Sigmoid colon (tissue), 7 donors: Measurements from ENCODE around the gene GRPEL1. TPM values are rescaled to one million over a fixed set of nuclear protein-coding genes. Genes with fewer than 3 reads are reported as not detected.

Source experiments
- DNase-seq: peaks from one replicate; pipeline ENCODE4 v3.0.0-alpha.2; 2019
- H3K27ac ChIP-seq, 4 donors: fragments of 200-600 bp; sonication (generic); one replicate each; pipeline ENCODE4 v1.5.1; 2016 to 2019; ENCODE audit warnings: mild to moderate bottlenecking in 1 of 4
- H3K27me3 ChIP-seq, 3 donors: fragments of 200-600 bp; sonication (generic); one replicate each; pipeline ENCODE4 v1.5.1; 2019; ENCODE audit warnings: mild to moderate bottlenecking in 1 of 3
- H3K36me3 ChIP-seq, 4 donors: fragments of 200-600 bp; sonication (generic); one replicate each; pipeline ENCODE4 v1.5.1; 2016 to 2019
- H3K4me1 ChIP-seq, 4 donors: fragments of 200-600 bp; sonication (generic); one replicate each; pipeline ENCODE4 v1.5.1; 2017 to 2019
- H3K4me3 ChIP-seq, 4 donors: fragments of 200-600 bp; sonication (generic); one replicate each; pipeline ENCODE4 v1.5.1; 2017 to 2019; ENCODE audit warnings: mild to moderate bottlenecking in 2 of 4, moderate library complexity in 1 of 4
- H3K9me3 ChIP-seq, 4 donors: fragments of 200-600 bp in 3 of 4; sonication (generic) in 3 of 4; one replicate each; pipeline versions ENCODE4 v1.5.1 to v1.6.1; 2013 to 2019
- EP300 ChIP-seq, 4 donors: sonication (generic); formaldehyde crosslinking; IDR thresholded peaks; one replicate each; pipeline ENCODE4 v1.6.1; 2017; ENCODE audit warnings: antibody characterized with exemption in 4 of 4
- POLR2A ChIP-seq, 2 donors: fragments of 450-650 bp; IDR thresholded peaks; one replicate each; pipeline ENCODE4 v1.6.1; 2016; ENCODE audit warnings: antibody characterized with exemption in 2 of 2, mild to moderate bottlenecking in 2 of 2, moderate library complexity in 2 of 2
- POLR2AphosphoS5 ChIP-seq, 4 donors: sonication (generic); formaldehyde crosslinking; IDR thresholded peaks; one replicate each; pipeline ENCODE4 v1.6.1; 2017; ENCODE audit warnings: antibody characterized with exemption in 4 of 4
- WGBS, 2 donors: extraction: QIAGEN DNeasy Blood & Tissue Kit; methylation state at CpG; one replicate each; pipeline ENCODE4 v1.1.7; 2013; 5-methylcytosine and 5-hydroxymethylcytosine counted together
- intact Hi-C: fragments of 100-400 bp; cut with DNase I; formaldehyde crosslinking; loops from one replicate; pipeline ENCODE4 v1.15.1; 2023
- polyA plus RNA-seq, 3 donors: library from polyadenylated mRNA; stranded (reverse); fragments of 200-250 nt; gene quantifications; one replicate each; pipeline ENCODE4 v1.2.3, GENCODE V29; 2013
- total RNA-seq, 4 donors: library from RNA; depleted of rRNA; stranded (reverse); fragments of >200 nt; gene quantifications; one replicate each; pipeline ENCODE4 v1.1.0, GENCODE V29; 2016
- TF ChIP-seq, protein P1 (sequence below), 4 experiments: fragments of 450-650 bp in 3 of 4; fragments of 200-600 bp in 1 of 4; IDR thresholded peaks; one replicate each; pipeline ENCODE4 v1.5.1; 2016 to 2019; ENCODE audit warnings: antibody characterized with exemption in 4 of 4, mild to moderate bottlenecking in 3 of 4, moderate library complexity in 2 of 4
- donor health status: healthy with polysubstance abuse.
- donor health status: Bipolar disorder and iron deficiency.
- donor health status: healthy.

Gene GRPEL1
- total and polyA plus RNA-seq, 7 donors = 7.5 to 34.7 (median 23.2) TPM

DNA sequence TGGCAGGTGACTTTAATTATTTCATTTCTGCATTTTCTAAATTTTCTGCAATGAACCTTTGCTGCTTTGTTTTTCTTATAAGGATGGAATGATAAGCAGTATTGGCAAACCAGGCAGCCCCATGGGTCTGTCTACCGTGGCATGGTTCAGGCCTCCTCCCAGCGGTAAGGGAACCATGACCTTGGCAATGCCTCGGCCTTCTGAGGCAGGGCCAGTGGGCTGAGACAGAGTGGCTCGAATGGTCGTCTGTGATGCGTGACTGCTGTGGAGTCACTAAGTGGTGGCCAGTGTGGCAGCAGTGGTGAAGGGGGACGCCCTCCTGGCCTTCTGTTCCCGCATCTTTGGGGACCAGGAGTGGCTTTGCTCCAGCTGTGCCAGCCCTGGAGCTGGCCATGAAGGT is 43.6 kb upstream of the GRPEL1 start:
- no peak for DNase-seq
- H3K4me1 ChIP-seq = no peaks in the 10 kb centered on the region
- H3K27me3 ChIP-seq = no peaks in the 10 kb centered on the region
- TF ChIP-seq POLR2AphosphoS5 (IDR thresholded peaks at IDR 0.05) (no peak), POLR2A (IDR thresholded peaks at IDR 0.05) (no peak), EP300 (IDR thresholded peaks at IDR 0.05) (no peak)
- TF ChIP-seq, protein P1, sequence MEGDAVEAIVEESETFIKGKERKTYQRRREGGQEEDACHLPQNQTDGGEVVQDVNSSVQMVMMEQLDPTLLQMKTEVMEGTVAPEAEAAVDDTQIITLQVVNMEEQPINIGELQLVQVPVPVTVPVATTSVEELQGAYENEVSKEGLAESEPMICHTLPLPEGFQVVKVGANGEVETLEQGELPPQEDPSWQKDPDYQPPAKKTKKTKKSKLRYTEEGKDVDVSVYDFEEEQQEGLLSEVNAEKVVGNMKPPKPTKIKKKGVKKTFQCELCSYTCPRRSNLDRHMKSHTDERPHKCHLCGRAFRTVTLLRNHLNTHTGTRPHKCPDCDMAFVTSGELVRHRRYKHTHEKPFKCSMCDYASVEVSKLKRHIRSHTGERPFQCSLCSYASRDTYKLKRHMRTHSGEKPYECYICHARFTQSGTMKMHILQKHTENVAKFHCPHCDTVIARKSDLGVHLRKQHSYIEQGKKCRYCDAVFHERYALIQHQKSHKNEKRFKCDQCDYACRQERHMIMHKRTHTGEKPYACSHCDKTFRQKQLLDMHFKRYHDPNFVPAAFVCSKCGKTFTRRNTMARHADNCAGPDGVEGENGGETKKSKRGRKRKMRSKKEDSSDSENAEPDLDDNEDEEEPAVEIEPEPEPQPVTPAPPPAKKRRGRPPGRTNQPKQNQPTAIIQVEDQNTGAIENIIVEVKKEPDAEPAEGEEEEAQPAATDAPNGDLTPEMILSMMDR (IDR thresholded peaks at IDR 0.05) = no peak
- WGBS, 2 donors = 93 to 94% methylated on average over 8 of the region's 8 CpGs
- no peaks in the 10 kb centered on the region for H3K36me3 ChIP-seq
- H3K4me3 ChIP-seq = no peak overlapping the region
- intact Hi-C loops = no loop called here
- no peaks in the 10 kb centered on the region for H3K9me3 ChIP-seq
- H3K27ac ChIP-seq = no peak overlapping the region

DNA sequence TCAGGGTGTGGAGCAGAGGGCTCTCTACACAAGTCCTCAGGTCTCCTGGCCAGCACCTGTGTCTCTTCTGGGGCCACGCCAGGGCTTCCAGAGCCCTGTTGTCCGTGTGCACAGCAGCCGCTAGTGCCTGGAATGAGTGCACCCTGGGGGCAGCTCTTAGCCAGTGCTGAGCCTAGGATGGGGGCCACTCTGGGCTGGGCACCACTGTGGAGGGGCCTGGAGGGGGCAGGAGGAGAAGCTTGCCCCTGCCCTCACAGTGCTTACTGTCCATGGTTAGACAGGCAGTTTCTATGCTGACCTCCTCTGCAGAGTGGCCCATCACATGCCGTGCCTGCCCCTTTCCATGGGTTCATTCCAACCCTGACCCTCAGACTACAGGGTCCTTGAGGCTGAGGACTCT is 42.7 kb upstream of the GRPEL1 start:
- no peaks in the 10 kb centered on the region for H3K9me3 ChIP-seq
- DNase-seq = no peak
- intact Hi-C loops = no loop called here
- H3K36me3 ChIP-seq = no peaks in the 10 kb centered on the region
- H3K4me3 ChIP-seq = no peak overlapping the region
- 82 to 93% methylated on average over 4 of the region's 4 CpGs for WGBS, 2 donors
- H3K4me1 ChIP-seq = no peaks in the 10 kb centered on the region
- no peaks in the 10 kb centered on the region for H3K27me3 ChIP-seq
- no peak overlapping the region for H3K27ac ChIP-seq
- TF ChIP-seq, protein P1 (IDR thresholded peaks at IDR 0.05) = no peak
- no peak for TF ChIP-seq EP300 (IDR thresholded peaks at IDR 0.05)
- no peak for TF ChIP-seq POLR2A (IDR thresholded peaks at IDR 0.05)
- TF ChIP-seq POLR2AphosphoS5 (IDR thresholded peaks at IDR 0.05) = no peak

DNA sequence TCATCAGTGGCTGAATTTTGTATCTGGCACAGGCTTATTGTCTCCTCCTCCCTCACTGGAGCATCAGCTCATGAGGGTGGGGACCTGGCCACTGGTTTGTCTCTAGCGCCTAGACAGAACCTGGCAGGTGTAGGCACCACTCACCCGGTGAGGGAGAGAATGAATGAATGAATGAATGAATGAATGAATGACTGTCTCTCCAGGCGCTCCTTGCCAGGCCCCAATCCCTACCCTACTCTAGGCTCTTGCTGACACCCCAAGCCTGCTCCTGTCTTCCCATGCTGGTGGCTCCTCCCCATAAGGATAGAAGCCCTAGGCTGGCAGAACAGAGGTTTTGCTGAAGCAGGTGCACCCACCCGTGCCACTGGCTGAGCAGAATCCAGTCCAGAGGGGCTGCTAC is 41.3 kb upstream of the GRPEL1 start:
- no peaks in the 10 kb centered on the region for H3K4me1 ChIP-seq
- DNase-seq = no peak
- no peaks in the 10 kb centered on the region for H3K9me3 ChIP-seq
- no peak overlapping the region for H3K4me3 ChIP-seq
- intact Hi-C loops = no loop called here
- H3K27ac ChIP-seq = no peak overlapping the region
- TF ChIP-seq, protein P1 (IDR thresholded peaks at IDR 0.05) = no peak
- H3K36me3 ChIP-seq = no peaks in the 10 kb centered on the region
- no peaks in the 10 kb centered on the region for H3K27me3 ChIP-seq
- whole genome bisulfite sequencing, 2 donors = 79 to 88% methylated on average over 4 of the region's 4 CpGs

DNA sequence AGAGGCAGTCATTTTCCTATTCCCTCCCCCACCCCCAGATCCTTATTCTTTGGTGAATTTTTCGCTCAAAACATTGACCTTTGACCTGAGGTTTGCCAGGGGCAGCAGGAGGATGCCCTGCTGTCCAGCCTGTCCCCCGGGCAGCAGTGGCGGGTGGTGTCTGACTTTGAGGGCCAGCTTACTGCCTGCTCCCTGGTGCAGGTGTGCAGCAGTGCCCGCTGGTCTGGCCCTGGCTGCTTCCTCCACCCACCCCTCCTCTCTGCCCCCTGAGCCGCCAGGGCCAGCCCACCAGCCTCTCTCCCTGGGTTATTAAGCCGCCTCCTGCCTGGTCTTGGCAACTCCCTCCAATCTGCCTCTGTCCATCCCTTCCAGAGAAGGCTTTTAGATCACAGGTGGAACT is 40.8 kb upstream of the GRPEL1 start:
- TF ChIP-seq EP300 (IDR thresholded peaks at IDR 0.05) = no peak
- TF ChIP-seq, protein P1 (IDR thresholded peaks at IDR 0.05) = no peak
- TF ChIP-seq POLR2A (IDR thresholded peaks at IDR 0.05) = no peak
- 85 to 88% methylated on average over 6 of the region's 6 CpGs for WGBS, 2 donors

DNA sequence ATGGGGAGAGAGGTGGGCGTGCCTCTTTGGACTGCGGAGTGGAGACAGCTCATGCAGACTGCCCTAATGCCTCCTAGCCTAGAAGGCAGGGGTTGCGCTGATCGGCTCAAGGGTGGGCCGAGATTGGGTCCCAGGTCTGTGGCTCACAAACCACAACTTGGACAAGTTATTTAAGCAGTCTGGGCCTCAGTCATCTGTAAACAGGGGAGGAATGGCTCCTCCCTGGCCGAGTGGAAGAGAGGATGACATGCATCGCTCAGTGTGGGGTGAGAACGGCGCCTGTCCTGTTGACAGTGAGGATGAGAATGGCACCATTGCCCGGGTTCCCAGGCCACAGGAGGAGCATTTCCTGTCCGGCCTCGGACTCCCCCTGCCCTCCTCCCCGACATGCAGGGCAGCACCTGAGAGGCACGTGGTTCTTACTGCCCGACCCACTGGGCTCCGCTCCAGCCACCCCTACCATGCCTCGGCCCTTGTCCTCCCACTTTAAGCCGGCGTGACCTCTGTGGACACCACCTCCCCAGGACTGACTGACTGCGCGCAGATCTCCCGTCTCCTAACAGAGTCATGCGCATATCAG is 40.3 kb upstream of the GRPEL1 start:
- no peaks in the 10 kb centered on the region for H3K27me3 ChIP-seq
- H3K4me3 ChIP-seq = no peak overlapping the region
- H3K9me3 ChIP-seq = no peaks in the 10 kb centered on the region
- WGBS, 2 donors = 91 to 92% methylated on average over 23 of the region's 23 CpGs
- intact Hi-C loops = no loop called here
- H3K27ac ChIP-seq = no peak overlapping the region
- H3K36me3 ChIP-seq = no peaks in the 10 kb centered on the region
- DNase-seq = no peak
- no peak for TF ChIP-seq EP300 (IDR thresholded peaks at IDR 0.05)
- no peak for TF ChIP-seq POLR2A (IDR thresholded peaks at IDR 0.05)
- H3K4me1 ChIP-seq = peaks cover 0 to 9% (median 7%) of the 10 kb centered on the region in 4 donors

More for the DNA sequence above, 40.8 kb upstream of the GRPEL1 start:
- H3K4me1 ChIP-seq = peaks cover 0 to 5% (median 3%) of the 10 kb centered on the region in 4 donors
- intact Hi-C loops = no loop called here
- H3K36me3 ChIP-seq = no peaks in the 10 kb centered on the region
- no peaks in the 10 kb centered on the region for H3K9me3 ChIP-seq
- H3K4me3 ChIP-seq = no peak overlapping the region
- no peaks in the 10 kb centered on the region for H3K27me3 ChIP-seq
- H3K27ac ChIP-seq = no peak overlapping the region
- no peak for DNase-seq
